K562 (cell line): ENCODE data around the gene CMSS1. TPM values are rescaled to one million over a fixed set of nuclear protein-coding genes. Genes with fewer than 3 reads are reported as not detected.

Source experiments
- CBFB ChIP-seq: sonication (generic); formaldehyde crosslinking; IDR thresholded peaks from 2 replicates; pipeline ENCODE4 v1.4.0; 2020; ENCODE audit warnings: mild to moderate bottlenecking, missing genetic modification reagents
- CREM ChIP-seq: IDR thresholded peaks from 2 replicates; pipeline ENCODE4 v1.6.1; 2014; ENCODE audit warnings: antibody characterized with exemption, low read depth
- FOSL1 ChIP-seq: fragments of 200-800 bp; sonication (Bioruptor generic); conservative IDR thresholded peaks from 2 replicates; pipeline ENCODE4 v1.6.1; 2016; ENCODE audit warnings: missing genetic modification characterization, missing compliant biosample characterization
- HSF4 ChIP-seq: fragments of 250-450 bp; sonication (Bioruptor Pico); IDR thresholded peaks from 2 replicates; pipeline ENCODE4 v2.1.2; 2022; ENCODE audit warnings: mild to moderate bottlenecking, moderate library complexity, borderline replicate concordance
- PKNOX1 ChIP-seq: fragments of 450-650 bp; IDR thresholded peaks from 2 replicates; pipeline ENCODE4 v1.6.1; 2016
- SMAD1 ChIP-seq: fragments of 150-350 bp; IDR thresholded peaks from 2 replicates; pipeline ENCODE4 v1.6.1; 2014; ENCODE audit warnings: low read length, low read depth; ENCODE audit not compliant: partially characterized antibody
- TAF1 ChIP-seq: IDR thresholded peaks from 2 replicates; pipeline ENCODE4 v1.6.1; 2011; ENCODE audit warnings: mild to moderate bottlenecking, low read length, moderate library complexity; ENCODE audit not compliant: insufficient read depth, control insufficient read depth, severe bottlenecking; ENCODE audit errors: extremely low read depth
- TAL1 ChIP-seq: fragments of 450-650 bp; IDR thresholded peaks from 2 replicates; pipeline ENCODE4 v1.6.1; 2016; ENCODE audit warnings: mild to moderate bottlenecking
- ZFP36 ChIP-seq: fragments of 150-350 bp; IDR thresholded peaks from 2 replicates; pipeline ENCODE4 v1.6.1; 2018; ENCODE audit warnings: low read length, low read depth; ENCODE audit not compliant: partially characterized antibody
- ZFPM2 ChIP-seq: fragments of 250-450 bp; sonication (Bioruptor Pico); IDR thresholded peaks from 2 replicates; pipeline ENCODE4 v1.5.1; 2022; ENCODE audit warnings: mild to moderate bottlenecking
- polyA plus RNA-seq, 8 experiments: library from polyadenylated mRNA; depleted of rRNA in 4 of 8; stranded (reverse) in 5 of 8; unstranded in 3 of 8; fragments of >200 nt; fragmentation: Nextera tagmentation in 2 of 8; fragmentation: Illumina TruSeq in 1 of 8; extraction: Ambion mirVana in 2 of 8; extraction: Trizol in 1 of 8; gene quantifications; 2 replicates each; pipeline versions ENCODE4 v1.2.1 to v1.2.3, GENCODE V29; 2011 to 2014; ENCODE audit warnings: inconsistent platforms in 1 of 8, missing spikeins in 1 of 8
- total RNA-seq, 7 experiments: library from RNA; depleted of rRNA in 6 of 7; stranded (reverse); fragments of >200 nt in 6 of 7; fragmentation: Illumina TruSeq in 2 of 7; extraction: Trizol in 2 of 7; gene quantifications; 2 replicates each; pipeline versions ENCODE4 v1.2.1 to v1.2.3, GENCODE V29; 2011 to 2021; ENCODE audit warnings: low replicate concordance in 1 of 7
- TF ChIP-seq, protein P1 (sequence below), 3 experiments: IDR thresholded peaks in 2 of 3; conservative IDR thresholded peaks in 1 of 3; 2 replicates each; pipeline ENCODE4 v1.5.1; 2011 to 2012; ENCODE audit warnings: low read length in 3 of 3, mild to moderate bottlenecking in 3 of 3, control low read depth in 2 of 3, improper control_type of control experiment in 1 of 3, inconsistent platforms in 1 of 3, low read depth in 1 of 3, mixed read lengths in 1 of 3, moderate library complexity in 1 of 3; ENCODE audit not compliant: insufficient read depth in 2 of 3

CMSS1 gene
- total and polyA plus RNA-seq, 9 of the 15 experiments (the other 6 are each of a cell fraction or from before 2014, with no cell fraction given) = 46.9 to 109 (median 72.3) TPM

DNA sequence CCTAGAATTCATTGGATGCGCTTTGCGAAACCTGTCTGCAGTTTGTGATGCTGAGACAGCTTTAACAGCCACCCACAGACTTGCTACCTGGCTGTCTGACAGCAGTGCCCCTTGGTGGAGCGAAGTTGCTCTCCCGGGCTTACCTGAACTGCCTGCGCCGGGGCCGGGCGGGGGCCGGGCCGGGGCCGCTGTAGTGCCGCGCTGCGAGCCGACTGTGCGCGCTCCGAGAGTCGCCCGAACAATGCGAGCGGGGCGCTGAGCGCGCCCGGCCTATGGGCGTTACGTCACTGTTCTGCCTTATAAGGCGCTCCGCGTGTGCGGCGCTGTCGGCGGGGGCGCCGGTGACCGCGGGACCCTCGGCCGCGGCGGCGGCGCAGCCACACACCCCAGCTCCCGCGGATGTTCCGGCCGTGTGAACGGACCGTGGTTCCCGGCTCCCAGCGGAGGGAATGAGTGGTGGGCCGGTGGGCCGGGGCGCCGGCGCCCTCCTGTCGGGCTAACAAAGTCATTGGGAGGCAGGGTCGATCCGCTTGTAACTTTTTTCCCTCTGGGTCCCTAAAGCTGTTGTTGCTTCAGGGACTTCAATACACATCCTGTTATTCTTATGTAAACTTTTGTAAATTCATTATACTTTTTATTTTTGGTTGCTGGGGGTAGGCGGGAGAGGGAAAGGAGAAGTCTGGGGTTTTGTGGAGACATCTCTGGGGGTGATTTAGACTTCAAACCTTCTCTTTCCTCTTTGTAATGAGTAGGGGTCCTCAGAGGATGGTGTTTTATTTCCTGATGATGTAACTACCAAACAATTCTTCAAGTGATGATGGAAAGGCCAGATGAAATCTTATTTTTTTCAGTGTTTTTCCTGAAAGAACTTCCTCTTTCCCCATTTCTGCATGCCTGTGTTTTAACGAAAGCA, 58.5 kb downstream of the CMSS1 start (continued):
- no peak for TF ChIP-seq CBFB (CRISPR knock-in tag)
- no peak for TF ChIP-seq TAL1
- TF ChIP-seq PKNOX1 = peak; percentile 16; the same call in 1 of the 2 replicates
- TF ChIP-seq CREM = peak; percentile 82
- peak; percentile 28 for TF ChIP-seq ZFP36
- TF ChIP-seq TAF1 = peak; percentile 83
- peak; percentile 20; the same call in 1 of the 2 replicates for TF ChIP-seq FOSL1 (tag)
- peak; percentile 43 for TF ChIP-seq SMAD1
- no peak for TF ChIP-seq ZFPM2
- TF ChIP-seq, protein P1, sequence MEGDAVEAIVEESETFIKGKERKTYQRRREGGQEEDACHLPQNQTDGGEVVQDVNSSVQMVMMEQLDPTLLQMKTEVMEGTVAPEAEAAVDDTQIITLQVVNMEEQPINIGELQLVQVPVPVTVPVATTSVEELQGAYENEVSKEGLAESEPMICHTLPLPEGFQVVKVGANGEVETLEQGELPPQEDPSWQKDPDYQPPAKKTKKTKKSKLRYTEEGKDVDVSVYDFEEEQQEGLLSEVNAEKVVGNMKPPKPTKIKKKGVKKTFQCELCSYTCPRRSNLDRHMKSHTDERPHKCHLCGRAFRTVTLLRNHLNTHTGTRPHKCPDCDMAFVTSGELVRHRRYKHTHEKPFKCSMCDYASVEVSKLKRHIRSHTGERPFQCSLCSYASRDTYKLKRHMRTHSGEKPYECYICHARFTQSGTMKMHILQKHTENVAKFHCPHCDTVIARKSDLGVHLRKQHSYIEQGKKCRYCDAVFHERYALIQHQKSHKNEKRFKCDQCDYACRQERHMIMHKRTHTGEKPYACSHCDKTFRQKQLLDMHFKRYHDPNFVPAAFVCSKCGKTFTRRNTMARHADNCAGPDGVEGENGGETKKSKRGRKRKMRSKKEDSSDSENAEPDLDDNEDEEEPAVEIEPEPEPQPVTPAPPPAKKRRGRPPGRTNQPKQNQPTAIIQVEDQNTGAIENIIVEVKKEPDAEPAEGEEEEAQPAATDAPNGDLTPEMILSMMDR (IDR thresholded peaks at IDR 0.05 in 2 of 3, conservative IDR thresholded peaks at IDR 0.05 in 1 of 3; ENCODE audit: insufficient read depth in 2 of 3, low read depth in 1 of 3, low read length in 3 of 3) = 0 out of 6 replicates have a peak, but pooled peaks of 1 of the 3 experiments have one; percentile 7
- TF ChIP-seq HSF4 (CRISPR knock-in tag) = no peak
